CD4-positive, alpha-beta T cell treated with Interleukin-10 for 1 hour (primary cell): ENCODE measurements around the gene CPB2.

Source experiments
- DNase-seq: peaks from one replicate; pipeline ENCODE4 v3.0.0-alpha.2; 2020

The CPB2 gene

GRCh38 chr13:46043647-46044046 is 61.2 kb downstream of the CPB2 start:
- DNase-seq = no peak

GRCh38 chr13:46041419-46041839 is 63.4 kb downstream of the CPB2 start:
- no peak for DNase-seq

GRCh38 chr13:46040763-46041162 is 64.1 kb downstream of the CPB2 start:
- no peak for DNase-seq

- no peak for DNase-seq
These were observed 65.2 kb downstream of the CPB2 start for GRCh38 chr13:46039411-46040182.

- no peak for DNase-seq
These were observed 66.5 kb downstream of the CPB2 start for GRCh38 chr13:46038296-46038695.

- no peak for DNase-seq
These were observed 69.8 kb downstream of the CPB2 start for GRCh38 chr13:46035066-46035465.

GRCh38 chr13:46032341-46032740 is 72.5 kb downstream of the CPB2 start:
- DNase-seq = no peak

GRCh38 chr13:46031581-46032263 is 73.1 kb downstream of the CPB2 start:
- no peak for DNase-seq

GRCh38 chr13:46025157-46025556 is 79.7 kb downstream of the CPB2 start:
- no peak for DNase-seq

GRCh38 chr13:46022481-46022880 is 82.4 kb downstream of the CPB2 start:
- DNase-seq = no peak

- DNase-seq = no peak
These were observed 88.6 kb downstream of the CPB2 start for GRCh38 chr13:46016216-46016615.

- DNase-seq = no peak
These were observed 89.5 kb downstream of the CPB2 start for GRCh38 chr13:46015366-46015765.

- no peak for DNase-seq
These were observed 92.4 kb downstream of the CPB2 start for GRCh38 chr13:46012404-46012803.

- no peak for DNase-seq
These were observed 94.7 kb downstream of the CPB2 start for GRCh38 chr13:46010148-46010547.

GRCh38 chr13:46008631-46009030 is 96.2 kb downstream of the CPB2 start:
- DNase-seq = no peak

GRCh38 chr13:46006688-46007452 is 98.0 kb downstream of the CPB2 start:
- DNase-seq = no peak

- no peak for DNase-seq
These were observed 100.3 kb downstream of the CPB2 start for GRCh38 chr13:46004491-46004890.
